IPS-11a (cell line): ENCODE results near the gene SLC17A9.

ENCODE experiments used
- H3K4me3 ChIP-seq: one replicate; pipeline ENCODE4 v1.5.1; 2013; ENCODE audit warnings: low read depth, low read length, control low read depth

Gene SLC17A9

DNA sequence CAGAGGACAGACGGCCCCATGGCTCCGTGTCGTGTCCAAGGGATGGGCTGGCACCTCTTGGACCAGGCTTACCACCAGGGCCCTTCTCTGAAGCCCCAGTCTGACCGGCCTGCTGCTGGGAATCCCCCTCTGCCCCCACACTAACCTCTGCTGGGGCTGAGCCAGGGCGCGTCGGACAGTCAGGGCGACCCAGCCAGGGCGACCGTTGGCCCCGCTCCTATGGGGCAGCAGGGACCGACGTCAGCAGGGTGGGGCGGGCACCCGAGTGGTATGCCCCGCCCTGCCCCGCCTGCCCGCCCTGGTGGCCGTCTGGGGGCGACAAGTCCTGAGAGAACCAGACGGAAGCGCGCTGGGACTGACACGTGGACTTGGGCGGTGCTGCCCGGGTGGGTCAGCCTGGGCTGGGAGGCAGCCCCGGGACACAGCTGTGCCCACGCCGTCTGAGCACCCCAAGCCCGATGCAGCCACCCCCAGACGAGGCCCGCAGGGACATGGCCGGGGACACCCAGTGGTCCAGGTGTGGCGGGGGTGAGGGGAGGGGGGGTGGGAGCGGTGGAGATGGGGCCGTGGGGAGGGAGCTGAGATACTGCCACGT lies at the start of gene SLC17A9:
SLC17A9 (plus strand) TSS at position 337 of the 595 bp plus-strand sequence; CDS start at position 459, 122 bp downstream.
- H3K4me3 ChIP-seq: peak within 1 kb of the TSS; percentile 31

- H3K4me3 ChIP-seq: no peak overlapping the region
Measured at GRCh38 chr20:62902926-62903615, 49.4 kb upstream of the SLC17A9 start.

- no peak overlapping the region for H3K4me3 ChIP-seq
Measured at GRCh38 chr20:62905536-62906117, 46.9 kb upstream of the SLC17A9 start.

DNA sequence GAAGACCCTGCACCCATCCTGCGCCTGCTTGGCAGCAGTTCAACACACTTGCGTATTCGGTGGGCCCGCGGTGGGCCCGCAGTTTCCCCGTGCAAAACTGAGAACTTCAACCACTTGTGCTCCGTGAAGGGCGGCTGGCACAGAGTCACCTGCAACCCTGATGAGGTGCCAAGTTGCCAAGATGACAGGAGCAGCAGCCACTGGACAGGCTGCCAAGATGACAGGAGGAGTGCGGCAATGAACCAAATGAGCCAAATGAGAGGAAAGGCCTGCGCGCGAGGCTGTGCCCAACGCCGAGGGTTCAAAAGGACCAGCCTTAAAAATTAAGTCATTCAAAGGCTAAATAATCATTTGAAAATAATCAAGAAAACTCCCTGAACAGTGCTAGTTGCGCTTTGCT lies 46.3 kb upstream of the SLC17A9 start:
- H3K4me3 ChIP-seq: no peak overlapping the region

GRCh38 chr20:62906647-62907375 lies 45.7 kb upstream of the SLC17A9 start:
- no peak overlapping the region for H3K4me3 ChIP-seq

GRCh38 chr20:62907384-62908317 lies 44.9 kb upstream of the SLC17A9 start:
- H3K4me3 ChIP-seq: no peak overlapping the region

- no peak overlapping the region for H3K4me3 ChIP-seq
Measured at GRCh38 chr20:62908971-62909791, 43.3 kb upstream of the SLC17A9 start.

GRCh38 chr20:62910217-62910766 lies 42.2 kb upstream of the SLC17A9 start:
- no peak overlapping the region for H3K4me3 ChIP-seq

DNA sequence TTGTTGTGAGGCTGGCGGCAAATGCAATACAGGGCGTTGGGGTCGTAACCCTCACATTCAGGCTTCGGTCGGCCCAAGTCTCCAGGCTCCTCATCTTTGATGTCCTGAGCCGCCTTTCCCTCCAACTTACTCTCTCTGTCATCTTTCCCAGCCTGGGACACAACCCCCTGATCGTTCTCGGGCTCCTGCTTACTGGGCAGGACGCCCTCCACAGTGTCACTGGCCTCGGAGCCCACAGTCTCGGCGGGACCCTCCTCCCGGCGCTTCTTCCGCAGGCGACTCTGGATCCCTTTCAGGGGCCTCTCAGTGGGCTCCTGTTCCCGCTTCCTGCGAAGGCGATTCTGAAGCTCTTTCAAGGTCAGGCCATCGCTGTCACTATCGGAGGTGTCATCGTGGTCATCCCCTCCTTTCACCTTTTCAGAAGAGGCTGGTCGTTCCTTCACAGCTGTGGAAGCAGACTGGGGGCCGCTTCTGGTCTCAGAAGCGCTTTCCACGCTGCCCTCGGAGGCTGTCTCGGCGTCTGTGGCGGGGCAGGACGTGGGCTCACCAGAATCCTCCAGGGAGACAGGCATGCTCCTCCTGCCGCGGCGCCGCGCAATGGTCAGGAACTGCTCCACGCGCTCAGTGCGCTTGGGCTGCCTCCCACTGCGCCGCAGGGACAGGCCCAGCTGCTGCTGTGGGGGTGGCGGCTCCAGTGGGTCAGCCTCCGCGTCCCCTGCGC lies 41.6 kb upstream of the SLC17A9 start:
- H3K4me3 ChIP-seq: no peak overlapping the region

DNA sequence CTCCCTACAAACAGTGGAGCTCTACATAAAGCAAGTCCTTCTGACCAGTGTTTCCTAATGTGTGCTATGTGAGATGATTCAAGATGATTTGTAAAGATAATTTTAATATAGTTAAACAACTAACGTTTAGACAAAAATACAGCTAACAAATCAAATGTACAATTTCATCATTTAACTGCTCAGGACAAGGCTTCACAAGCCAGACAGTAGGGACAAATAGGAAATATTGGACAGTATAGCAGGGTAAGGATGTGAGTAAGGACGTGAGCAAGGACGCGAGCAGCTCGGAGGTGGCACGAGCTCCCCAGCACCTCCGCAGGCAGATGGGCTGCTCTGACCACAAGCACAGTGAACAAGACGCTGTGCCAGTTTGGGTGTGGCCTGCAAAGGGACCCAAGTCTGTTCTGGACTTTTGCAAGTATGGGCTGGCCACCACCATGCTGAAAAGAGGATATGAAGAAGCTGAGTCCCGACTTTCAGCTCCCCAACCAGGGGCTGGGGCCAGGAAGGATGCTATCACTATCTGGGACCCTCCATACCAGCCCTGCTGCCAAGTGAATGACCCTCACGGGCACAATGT lies 40.7 kb upstream of the SLC17A9 start:
- no peak overlapping the region for H3K4me3 ChIP-seq

GRCh38 chr20:62913043-62913630 lies 39.4 kb upstream of the SLC17A9 start:
- no peak overlapping the region for H3K4me3 ChIP-seq

- H3K4me3 ChIP-seq: no peak overlapping the region
Measured at GRCh38 chr20:62914436-62914835, 38.1 kb upstream of the SLC17A9 start.

- no peak overlapping the region for H3K4me3 ChIP-seq
Measured at GRCh38 chr20:62914970-62915457, 37.5 kb upstream of the SLC17A9 start.

DNA sequence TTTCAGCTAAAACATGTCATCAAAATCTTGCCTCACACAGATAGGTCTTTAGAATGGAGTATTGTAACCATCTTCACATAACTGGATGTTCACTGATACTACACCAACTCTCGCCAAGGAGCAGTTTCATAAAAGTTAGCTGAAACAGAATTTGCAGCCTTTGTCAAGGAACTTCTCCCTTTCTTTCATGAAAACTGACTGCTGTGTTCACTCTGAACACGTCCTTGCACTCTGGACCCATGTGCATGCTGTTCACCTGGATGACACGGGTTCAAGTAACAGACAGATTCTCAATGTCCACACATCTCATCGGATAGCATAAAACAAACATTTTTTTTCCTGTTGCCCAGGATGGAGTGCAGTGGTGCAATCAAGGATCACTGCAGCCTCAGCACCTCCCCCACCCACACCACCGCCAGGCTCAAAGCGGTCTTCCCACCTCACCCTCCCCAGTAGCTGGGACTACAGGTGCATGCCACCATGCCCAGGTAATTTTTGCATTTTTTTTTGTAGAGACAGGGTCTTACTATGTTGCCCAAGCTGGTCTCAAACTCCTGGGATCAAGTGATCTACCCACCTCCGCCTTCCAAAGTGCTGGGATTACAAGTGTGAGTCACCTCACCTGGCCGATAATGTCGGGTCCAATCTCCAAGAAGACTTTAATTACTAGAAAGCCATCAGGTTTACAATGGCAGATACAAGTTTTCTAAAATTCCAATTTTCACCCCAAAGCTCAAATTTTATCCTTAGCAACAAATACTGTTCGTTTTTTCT lies 35.6 kb upstream of the SLC17A9 start:
- H3K4me3 ChIP-seq: no peak overlapping the region

DNA sequence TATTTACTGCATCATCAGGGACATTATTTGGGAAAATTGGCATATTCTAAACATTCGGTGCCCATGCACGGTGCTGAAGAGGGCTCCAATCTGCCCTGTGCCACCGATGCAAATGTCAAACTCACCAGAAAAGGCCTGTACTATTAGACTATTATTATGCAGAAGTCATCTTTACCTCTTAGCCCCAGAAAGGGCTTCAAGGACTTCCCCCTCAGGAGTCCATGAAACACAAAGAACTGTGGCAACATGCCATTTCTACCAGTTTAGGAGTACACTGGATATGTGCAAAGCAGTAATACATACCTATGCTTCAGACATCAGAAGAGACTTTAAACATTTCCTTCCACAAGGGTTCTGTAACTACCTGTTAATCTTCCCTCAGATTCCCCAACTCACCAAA lies 34.8 kb upstream of the SLC17A9 start:
- H3K4me3 ChIP-seq: no peak overlapping the region

- no peak overlapping the region for H3K4me3 ChIP-seq
Measured at GRCh38 chr20:62918147-62918546, 34.4 kb upstream of the SLC17A9 start.

- H3K4me3 ChIP-seq: no peak overlapping the region
Measured at GRCh38 chr20:62918831-62919230, 33.7 kb upstream of the SLC17A9 start.
